IMR-90 (cell line): Measurements from ENCODE around the gene PRSS35.

Experiments
- BHLHE40 ChIP-seq: fragments of 150-350 bp; IDR thresholded peaks from 2 replicates; pipeline ENCODE4 v1.6.1; 2016; ENCODE audit warnings: mild to moderate bottlenecking, low read depth, low read length
- CHD1 ChIP-seq: IDR thresholded peaks from 2 replicates; pipeline ENCODE4 v1.6.1; 2012; ENCODE audit warnings: low read depth, low read length, improper control_type of control experiment
- CTCF ChIP-seq: conservative IDR thresholded peaks from 2 replicates; pipeline ENCODE4 v1.5.1; 2012; ENCODE audit warnings: mild to moderate bottlenecking, low read depth, low read length, improper control_type of control experiment
- MXI1 ChIP-seq: IDR thresholded peaks from 2 replicates; pipeline ENCODE4 v1.6.1; 2012; ENCODE audit warnings: low read depth, mild to moderate bottlenecking, low read length, moderate library complexity, borderline replicate concordance
- POLR2A ChIP-seq: IDR thresholded peaks from 2 replicates; pipeline ENCODE4 v1.6.1; 2012; ENCODE audit warnings: mild to moderate bottlenecking, low read depth, low read length
- RAD21 ChIP-seq: IDR thresholded peaks from 2 replicates; pipeline ENCODE4 v1.6.1; 2012; ENCODE audit warnings: low read length, improper control_type of control experiment
- RFX5 ChIP-seq: IDR thresholded peaks from 2 replicates; pipeline ENCODE4 v1.8.0; 2012; ENCODE audit warnings: low read depth, mild to moderate bottlenecking, low read length, moderate library complexity
- SMC3 ChIP-seq: fragments of 150-350 bp; IDR thresholded peaks from 2 replicates; pipeline ENCODE4 v1.6.1; 2016; ENCODE audit warnings: low read depth, mild to moderate bottlenecking, antibody characterized with exemption, low read length, moderate library complexity
- USF2 ChIP-seq: fragments of 150-350 bp; IDR thresholded peaks from 2 replicates; pipeline ENCODE4 v1.6.1; 2017; ENCODE audit warnings: mild to moderate bottlenecking, antibody characterized with exemption, low read length, low read depth

- TF ChIP-seq CTCF, result no peak
- no peak for TF ChIP-seq RFX5
- TF ChIP-seq SMC3, result no peak
- no peak for TF ChIP-seq CHD1
- TF ChIP-seq MXI1, result no peak
- no peak for TF ChIP-seq POLR2A
- no peak for TF ChIP-seq USF2
- no peak for TF ChIP-seq BHLHE40
- no peak for TF ChIP-seq RAD21
These were observed 2.9 kb upstream of the PRSS35 start for GRCh38 chr6:83509441-83509840.
